COLO668 (cell line): ENCODE measurements around the gene MARCHF3.
"Not testable (repeated sequence)": the region's sequence is repeated elsewhere in the genome, so short reads cannot be mapped to it uniquely, and the experiment has no call there.

Experiments
- DNase-seq: peaks from one replicate; lab custom pipeline; 2025; ENCODE audit not compliant: unreplicated experiment; lab: John Stamatoyannopoulos, UW

The MARCHF3 gene

GRCh38 chr5:126959188-126959587 lies 71.2 kb downstream of the MARCHF3 start:
- DNase-seq: no peak

GRCh38 chr5:126956991-126957390 lies 73.4 kb downstream of the MARCHF3 start:
- DNase-seq: no peak

GRCh38 chr5:126954981-126955380 lies 75.4 kb downstream of the MARCHF3 start:
- no peak for DNase-seq

- DNase-seq: no peak
These were observed 76.7 kb downstream of the MARCHF3 start for GRCh38 chr5:126953640-126954039.

- DNase-seq: no peak
These were observed 80.9 kb downstream of the MARCHF3 start for GRCh38 chr5:126949475-126949874.

- DNase-seq: no peak
These were observed 81.9 kb downstream of the MARCHF3 start for GRCh38 chr5:126948453-126948852.

GRCh38 chr5:126948011-126948355 lies 82.4 kb downstream of the MARCHF3 start:
- no peak for DNase-seq

- DNase-seq: no peak
These were observed 83.0 kb downstream of the MARCHF3 start for GRCh38 chr5:126947146-126948010.

GRCh38 chr5:126942908-126943307 lies 87.5 kb downstream of the MARCHF3 start:
- not testable (repeated sequence) for DNase-seq

GRCh38 chr5:126941403-126941802 lies 89.0 kb downstream of the MARCHF3 start:
- no peak for DNase-seq

- DNase-seq: no peak
These were observed 90.5 kb downstream of the MARCHF3 start for GRCh38 chr5:126939887-126940286.

GRCh38 chr5:126938466-126938865 lies 91.9 kb downstream of the MARCHF3 start:
- DNase-seq: no peak

GRCh38 chr5:126937771-126938170 lies 92.6 kb downstream of the MARCHF3 start:
- no peak for DNase-seq

GRCh38 chr5:126936775-126937418 lies 93.5 kb downstream of the MARCHF3 start:
- no peak for DNase-seq

- DNase-seq: no peak
These were observed 98.2 kb downstream of the MARCHF3 start for GRCh38 chr5:126931963-126932660.

- DNase-seq: no peak
These were observed 102.3 kb downstream of the MARCHF3 start for GRCh38 chr5:126928041-126928440.

- DNase-seq: no peak
These were observed 102.9 kb downstream of the MARCHF3 start for GRCh38 chr5:126927429-126927828.

- DNase-seq: no peak
These were observed 104.2 kb downstream of the MARCHF3 start for GRCh38 chr5:126926187-126926586.

GRCh38 chr5:126925482-126925881 lies 104.9 kb downstream of the MARCHF3 start:
- no peak for DNase-seq

- DNase-seq: no peak
These were observed 105.9 kb downstream of the MARCHF3 start for GRCh38 chr5:126924331-126925033.
